OCI-M2 (cell line): ENCODE measurements around the gene ST7.

Experiments used
- DNase-seq: peaks from one replicate; lab custom pipeline; 2025; ENCODE audit not compliant: unreplicated experiment; lab: John Stamatoyannopoulos, UW

ST7 gene

GRCh38 chr7:117145333-117145732 lies 192.0 kb downstream of the ST7 start:
- DNase-seq, result no peak

GRCh38 chr7:117146059-117146458 lies 192.8 kb downstream of the ST7 start:
- DNase-seq, result no peak

- no peak for DNase-seq
Observed at GRCh38 chr7:117146511-117146910, 193.2 kb downstream of the ST7 start.

GRCh38 chr7:117148971-117149370 lies 195.7 kb downstream of the ST7 start:
- DNase-seq, result no peak

- DNase-seq, result no peak
Observed at GRCh38 chr7:117149692-117150091, 196.4 kb downstream of the ST7 start.

GRCh38 chr7:117152213-117153007 lies 199.1 kb downstream of the ST7 start:
- DNase-seq, result no peak

- no peak for DNase-seq
Observed at GRCh38 chr7:117153016-117153545, 199.8 kb downstream of the ST7 start.

- DNase-seq, result no peak
Observed at GRCh38 chr7:117154721-117155120, 201.4 kb downstream of the ST7 start.

GRCh38 chr7:117155694-117156093 lies 202.4 kb downstream of the ST7 start:
- DNase-seq, result no peak

GRCh38 chr7:117157241-117158209 lies 204.2 kb downstream of the ST7 start:
- no peak for DNase-seq

GRCh38 chr7:117158941-117159697 lies 205.8 kb downstream of the ST7 start:
- no peak for DNase-seq

- DNase-seq, result no peak
Observed at GRCh38 chr7:117163101-117163500, 209.8 kb downstream of the ST7 start.

- no peak for DNase-seq
Observed at GRCh38 chr7:117164620-117165019, 211.3 kb downstream of the ST7 start.

- no peak for DNase-seq
Observed at GRCh38 chr7:117165656-117166055, 212.4 kb downstream of the ST7 start.

- DNase-seq, result no peak
Observed at GRCh38 chr7:117169907-117170306, 216.6 kb downstream of the ST7 start.

GRCh38 chr7:117171106-117171505 lies 217.8 kb downstream of the ST7 start:
- DNase-seq, result no peak

GRCh38 chr7:117172283-117172682 lies 219.0 kb downstream of the ST7 start:
- no peak for DNase-seq

GRCh38 chr7:117173035-117173770 lies 219.9 kb downstream of the ST7 start:
- no peak for DNase-seq

GRCh38 chr7:117176206-117176605 lies 222.9 kb downstream of the ST7 start:
- no peak for DNase-seq

GRCh38 chr7:117178600-117178999 lies 225.3 kb downstream of the ST7 start:
- no peak for DNase-seq
